Right lobe of liver (tissue), 4 donors: ENCODE results near the gene HAND1.

Experiments used
- POLR2A ChIP-seq: fragments of 450-650 bp; IDR thresholded peaks from one replicate; pipeline ENCODE4 v1.6.1; 2017; ENCODE audit warnings: antibody characterized with exemption, mild to moderate bottlenecking
- TF ChIP-seq, protein P1 (sequence below), 4 donors: fragments of 200-600 bp in 3 of 4; fragments of 450-650 bp in 1 of 4; IDR thresholded peaks; one replicate each; pipeline versions ENCODE4 v1.5.1 to v1.8.0; 2016 to 2022; ENCODE audit warnings: antibody characterized with exemption in 4 of 4, mild to moderate bottlenecking in 2 of 4
- donor health status: DM: no; HTN: no; CAD: no.
- donor health status: DM: no; HTN: no; CAD: no.
- donor health status: DM: no; HTN: yes; CAD: no.

DNA sequence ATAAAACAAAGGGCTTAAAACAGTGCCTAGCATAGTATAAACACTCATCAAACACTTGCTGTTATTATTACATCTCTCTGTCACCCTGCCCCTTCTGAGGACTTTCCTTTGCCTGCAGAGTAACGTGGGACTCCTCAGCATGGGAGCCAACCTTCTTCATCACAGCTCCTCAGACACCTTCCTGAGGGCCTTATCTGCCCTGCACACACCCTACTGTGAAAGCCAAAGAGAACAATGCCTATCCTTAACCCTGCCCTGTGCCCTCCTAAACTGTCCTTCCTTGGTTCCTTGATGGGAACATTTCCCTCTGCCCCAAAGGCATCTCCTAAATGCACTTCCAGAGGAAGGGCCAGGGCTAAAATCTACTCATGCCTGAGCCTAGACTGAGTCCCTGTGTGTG lies 20.6 kb upstream of the HAND1 start:
- TF ChIP-seq POLR2A = no peak
- TF ChIP-seq, protein P1, sequence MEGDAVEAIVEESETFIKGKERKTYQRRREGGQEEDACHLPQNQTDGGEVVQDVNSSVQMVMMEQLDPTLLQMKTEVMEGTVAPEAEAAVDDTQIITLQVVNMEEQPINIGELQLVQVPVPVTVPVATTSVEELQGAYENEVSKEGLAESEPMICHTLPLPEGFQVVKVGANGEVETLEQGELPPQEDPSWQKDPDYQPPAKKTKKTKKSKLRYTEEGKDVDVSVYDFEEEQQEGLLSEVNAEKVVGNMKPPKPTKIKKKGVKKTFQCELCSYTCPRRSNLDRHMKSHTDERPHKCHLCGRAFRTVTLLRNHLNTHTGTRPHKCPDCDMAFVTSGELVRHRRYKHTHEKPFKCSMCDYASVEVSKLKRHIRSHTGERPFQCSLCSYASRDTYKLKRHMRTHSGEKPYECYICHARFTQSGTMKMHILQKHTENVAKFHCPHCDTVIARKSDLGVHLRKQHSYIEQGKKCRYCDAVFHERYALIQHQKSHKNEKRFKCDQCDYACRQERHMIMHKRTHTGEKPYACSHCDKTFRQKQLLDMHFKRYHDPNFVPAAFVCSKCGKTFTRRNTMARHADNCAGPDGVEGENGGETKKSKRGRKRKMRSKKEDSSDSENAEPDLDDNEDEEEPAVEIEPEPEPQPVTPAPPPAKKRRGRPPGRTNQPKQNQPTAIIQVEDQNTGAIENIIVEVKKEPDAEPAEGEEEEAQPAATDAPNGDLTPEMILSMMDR (IDR thresholded peaks at IDR 0.05) = no peak
